ENCODE measurements around the gene DHRSX.
"Not testable (repeated sequence)": the region's sequence is repeated elsewhere in the genome, so short reads cannot be mapped to it uniquely, and the experiment has no call there.

Gene DHRSX

GRCh38 chrX:2286731-2287130 is 214.0 kb downstream of the DHRSX start:
- DNase-seq (ENCODE audit: low read depth) = no peak
- H3K4me3 ChIP-seq (ENCODE audit: low read depth, low read length) = no peak overlapping the region
- TF ChIP-seq CTCF (conservative IDR thresholded peaks at IDR 0.05; ENCODE audit: low read depth, low read length) = no peak

- H3K4me3 ChIP-seq (ENCODE audit: low read depth, low read length) = no peak overlapping the region
- peak; percentile 53 for DNase-seq (ENCODE audit: low read depth)
- peak; percentile 51 for TF ChIP-seq CTCF (conservative IDR thresholded peaks at IDR 0.05; ENCODE audit: low read depth, low read length)
Observed at GRCh38 chrX:2284601-2285000, 216.2 kb downstream of the DHRSX start.

- no peak for DNase-seq (ENCODE audit: low read depth)
- H3K4me3 ChIP-seq (ENCODE audit: low read depth, low read length) = no peak overlapping the region
- TF ChIP-seq CTCF (conservative IDR thresholded peaks at IDR 0.05; ENCODE audit: low read depth, low read length) = no peak
Observed at GRCh38 chrX:2284133-2284532, 216.6 kb downstream of the DHRSX start.

- no peak for DNase-seq (ENCODE audit: low read depth)
- H3K4me3 ChIP-seq (ENCODE audit: low read depth, low read length) = no peak overlapping the region
- TF ChIP-seq CTCF (conservative IDR thresholded peaks at IDR 0.05; ENCODE audit: low read depth, low read length) = no peak
Observed at GRCh38 chrX:2283111-2283859, 217.5 kb downstream of the DHRSX start.

- no peak for TF ChIP-seq CTCF (conservative IDR thresholded peaks at IDR 0.05; ENCODE audit: low read depth, low read length)
- DNase-seq (ENCODE audit: low read depth) = no peak
- H3K4me3 ChIP-seq (ENCODE audit: low read depth, low read length) = no peak overlapping the region
Observed at GRCh38 chrX:2282490-2283090, 218.2 kb downstream of the DHRSX start.

- DNase-seq (ENCODE audit: low read depth) = no peak
- TF ChIP-seq CTCF (conservative IDR thresholded peaks at IDR 0.05; ENCODE audit: low read depth, low read length) = no peak
- H3K4me3 ChIP-seq (ENCODE audit: low read depth, low read length) = no peak overlapping the region
Observed at GRCh38 chrX:2272337-2272736, 228.4 kb downstream of the DHRSX start.

GRCh38 chrX:2271595-2271994 is 229.2 kb downstream of the DHRSX start:
- DNase-seq (ENCODE audit: low read depth); H3K4me3 ChIP-seq (ENCODE audit: low read depth, low read length): not testable (repeated sequence)

GRCh38 chrX:2270783-2271182 is 230.0 kb downstream of the DHRSX start:
- not testable (repeated sequence) for DNase-seq (ENCODE audit: low read depth); H3K4me3 ChIP-seq (ENCODE audit: low read depth, low read length)

All from choroid plexus epithelial cell (primary cell).